AG04450 (cell line): ENCODE results near the gene SEPTIN11. TPM values are rescaled to one million over a fixed set of nuclear protein-coding genes. Genes with fewer than 3 reads are reported as not detected.

Source experiments
- CTCF ChIA-PET: fragments of 300-600, 350-600 bp; formaldehyde crosslinking; extraction: SDS; loops from one replicate; lab custom pipeline; 2022; ENCODE audit warnings: antibody characterized with exemption, inconsistent platforms; lab: Charles Lee
- POLR2A ChIA-PET: fragments of 350-600 bp; formaldehyde crosslinking; extraction: SDS; loops from one replicate; lab custom pipeline; 2021; ENCODE audit warnings: antibody characterized with exemption, inconsistent platforms; lab: Yijun Ruan, JAX
- DNase-seq: peaks from one replicate; pipeline ENCODE4 v3.0.0-alpha.2; 2011; ENCODE audit warnings: low read depth, low spot score
- H3K27ac ChIP-seq: one replicate; pipeline ENCODE4 v1.5.1; 2012; ENCODE audit warnings: low read depth, low read length, control low read depth
- H3K27me3 ChIP-seq: one replicate; pipeline ENCODE4 v1.6.0; 2012; ENCODE audit warnings: low read length; ENCODE audit not compliant: control insufficient read depth, insufficient read depth
- H3K4me3 ChIP-seq: 2 replicates; pipeline ENCODE4 v1.5.1; 2011; ENCODE audit warnings: mild to moderate bottlenecking, low read depth, low read length, control low read depth
- H3K9me3 ChIP-seq: 2 replicates; pipeline ENCODE4 v1.5.1; 2012; ENCODE audit warnings: low read length; ENCODE audit not compliant: control insufficient read depth, insufficient read depth
- CTCF ChIP-seq: IDR thresholded peaks from 2 replicates; pipeline ENCODE4 v1.5.1; 2011; ENCODE audit warnings: low read depth, low read length, control low read depth, inconsistent platforms
- polyA plus RNA-seq: library from polyadenylated mRNA; depleted of rRNA; stranded (reverse); fragments of >200 nt; gene quantifications from 2 replicates; pipeline ENCODE4 v1.2.3, GENCODE V29; 2011

Gene SEPTIN11
- polyA plus RNA-seq, 1 experiment: 728 TPM

- Histone ChIP-seq H3K27ac (no peak overlapping the region), H3K4me3 (no peak overlapping the region), H3K27me3 (no peaks in the 10 kb centered on the region), H3K9me3 (peaks cover 6% of the 10 kb centered on the region)
- no peak for TF ChIP-seq CTCF
- CTCF ChIA-PET: interaction anchor here (0.6 to 2.7 kb wide), 2 partner anchors 210 to 1535 kb away, joined by 3 to 11 read pairs; no protein-coding TSS in a partner anchor
- no peak for DNase-seq
- POLR2A ChIA-PET: interaction anchor here (0.7 to 1.0 kb wide), 3 partner anchors 8 to 22 kb away, joined by 3 to 7 read pairs (median 3); no protein-coding TSS in a partner anchor
These were observed 44.5 kb downstream of the SEPTIN11 start for GRCh38 chr4:76993787-76994641.

GRCh38 chr4:76995776-76996175 lies 46.2 kb downstream of the SEPTIN11 start:
- Histone ChIP-seq H3K27ac (no peak overlapping the region), H3K9me3 (peaks cover 3% of the 10 kb centered on the region; the same call in 1 of the 2 replicates), H3K27me3 (no peaks in the 10 kb centered on the region), H3K4me3 (no peak overlapping the region)
- CTCF ChIA-PET: interaction anchor here (0.9 to 2.7 kb wide), 5 partner anchors 11 to 240 kb away, joined by 3 to 11 read pairs (median 4); no protein-coding TSS in a partner anchor
- DNase-seq: no peak
- no peak for TF ChIP-seq CTCF
- POLR2A ChIA-PET: interaction anchor here (1.4 kb wide), 1 partner anchor 8 kb away, joined by 6 read pairs; no protein-coding TSS in a partner anchor

GRCh38 chr4:76996445-76996844 lies 46.9 kb downstream of the SEPTIN11 start:
- DNase-seq: no peak
- no peak for TF ChIP-seq CTCF
- POLR2A ChIA-PET: interaction anchor here (1.4 kb wide), 1 partner anchor 9 kb away, joined by 6 read pairs; no protein-coding TSS in a partner anchor
- CTCF ChIA-PET: interaction anchor here (0.9 to 1.3 kb wide), 3 partner anchors 49 to 241 kb away, joined by 3 to 5 read pairs (median 4); no protein-coding TSS in a partner anchor
- Histone ChIP-seq H3K4me3 (no peak overlapping the region), H3K27ac (no peak overlapping the region), H3K27me3 (no peaks in the 10 kb centered on the region), H3K9me3 (peaks cover 3% of the 10 kb centered on the region; the same call in 1 of the 2 replicates)

GRCh38 chr4:76997077-76997476 lies 47.5 kb downstream of the SEPTIN11 start:
- POLR2A ChIA-PET: no interaction called here
- Histone ChIP-seq H3K27me3 (no peaks in the 10 kb centered on the region), H3K9me3 (peaks cover 3% of the 10 kb centered on the region; the same call in 1 of the 2 replicates), H3K27ac (peak overlapping the region; percentile 32), H3K4me3 (no peak overlapping the region)
- TF ChIP-seq CTCF: no peak
- CTCF ChIA-PET: no interaction called here
- DNase-seq: no peak

- no peak for TF ChIP-seq CTCF
- DNase-seq: no peak
- peaks cover 3% of the 10 kb centered on the region; the same call in 1 of the 2 replicates for H3K9me3 ChIP-seq
- H3K27me3 ChIP-seq: no peaks in the 10 kb centered on the region
- H3K4me3 ChIP-seq: no peak overlapping the region
- POLR2A ChIA-PET: no interaction called here
- CTCF ChIA-PET: no interaction called here
- no peak overlapping the region for H3K27ac ChIP-seq
These were observed 48.0 kb downstream of the SEPTIN11 start for GRCh38 chr4:76997532-76997931.
